Osteoblast (primary cell): ENCODE data around the gene EDN3. TPM values are rescaled to one million over a fixed set of nuclear protein-coding genes. Genes with fewer than 3 reads are reported as not detected.

Experiments
- DNase-seq: peaks from one replicate; pipeline ENCODE4 v3.0.0; 2011; ENCODE audit warnings: low spot score, mixed read lengths; ENCODE audit not compliant: insufficient read length; ENCODE audit errors: missing footprints
- H2AFZ ChIP-seq: 2 replicates; pipeline ENCODE4 v1.6.0; 2011; ENCODE audit warnings: mild to moderate bottlenecking, low read length
- H3K27ac ChIP-seq: 2 replicates; pipeline ENCODE4 v1.5.1; 2011; ENCODE audit warnings: mild to moderate bottlenecking, low read depth, low read length, moderate library complexity
- H3K27me3 ChIP-seq: 2 replicates; pipeline ENCODE4 v1.6.0; 2012; ENCODE audit warnings: mild to moderate bottlenecking, control low read depth, inconsistent platforms, low read length, moderate library complexity; ENCODE audit not compliant: insufficient read depth
- H3K36me3 ChIP-seq: 2 replicates; pipeline ENCODE4 v1.5.1; 2011; ENCODE audit warnings: mild to moderate bottlenecking, low read length, control low read depth, moderate library complexity; ENCODE audit not compliant: insufficient read depth
- H3K4me1 ChIP-seq: 2 replicates; pipeline ENCODE4 v1.5.1; 2011; ENCODE audit warnings: mild to moderate bottlenecking, low read length, control low read depth, moderate library complexity; ENCODE audit not compliant: insufficient read depth
- H3K4me2 ChIP-seq: 2 replicates; pipeline ENCODE4 v1.6.0; 2011; ENCODE audit warnings: mild to moderate bottlenecking, low read length; ENCODE audit not compliant: insufficient read depth
- H3K4me3 ChIP-seq: fragments of 200-600 bp; sonication (generic); 3 replicates; pipeline ENCODE4 v1.5.1; 2012; ENCODE audit warnings: mild to moderate bottlenecking, low read length, inconsistent platforms; ENCODE audit not compliant: insufficient read depth
- H3K79me2 ChIP-seq: 2 replicates; pipeline ENCODE4 v1.6.0; 2012; ENCODE audit warnings: mild to moderate bottlenecking, low read length, control low read depth, inconsistent platforms; ENCODE audit not compliant: insufficient read depth
- H3K9me3 ChIP-seq: 2 replicates; pipeline ENCODE4 v1.5.1; 2011; ENCODE audit warnings: low read depth, low read length, control low read depth
- H4K20me1 ChIP-seq: 2 replicates; pipeline ENCODE4 v1.6.0; 2012; ENCODE audit warnings: mild to moderate bottlenecking, low read length, control low read depth; ENCODE audit not compliant: insufficient read depth
- CTCF ChIP-seq: IDR thresholded peaks from 2 replicates; pipeline ENCODE4 v1.5.1; 2011; ENCODE audit warnings: mild to moderate bottlenecking, low read depth, low read length, moderate library complexity; ENCODE audit errors: extremely low read depth
- total RNA-seq: library from RNA; depleted of rRNA; stranded (reverse); fragments of >200 nt; gene quantifications from 2 replicates; pipeline ENCODE4 v1.2.3, GENCODE V29; 2012

EDN3 gene
- total RNA-seq, 1 donor, result not detected

GRCh38 chr20:59324521-59325141 lies 24.2 kb downstream of the EDN3 start:
- no peak for TF ChIP-seq CTCF
- H3K4me2 ChIP-seq, result no peak overlapping the region
- H3K9me3 ChIP-seq, result no peaks in the 10 kb centered on the region
- H3K36me3 ChIP-seq, result no peaks in the 10 kb centered on the region
- H3K4me1 ChIP-seq, result no peaks in the 10 kb centered on the region
- no peaks in the 10 kb centered on the region for H3K27me3 ChIP-seq
- no peak overlapping the region for H2AFZ ChIP-seq
- no peaks in the 10 kb centered on the region for H3K79me2 ChIP-seq
- no peak overlapping the region for H3K27ac ChIP-seq
- no peak overlapping the region for H3K4me3 ChIP-seq
- no peaks in the 10 kb centered on the region for H4K20me1 ChIP-seq
- DNase-seq, result no peak

DNA sequence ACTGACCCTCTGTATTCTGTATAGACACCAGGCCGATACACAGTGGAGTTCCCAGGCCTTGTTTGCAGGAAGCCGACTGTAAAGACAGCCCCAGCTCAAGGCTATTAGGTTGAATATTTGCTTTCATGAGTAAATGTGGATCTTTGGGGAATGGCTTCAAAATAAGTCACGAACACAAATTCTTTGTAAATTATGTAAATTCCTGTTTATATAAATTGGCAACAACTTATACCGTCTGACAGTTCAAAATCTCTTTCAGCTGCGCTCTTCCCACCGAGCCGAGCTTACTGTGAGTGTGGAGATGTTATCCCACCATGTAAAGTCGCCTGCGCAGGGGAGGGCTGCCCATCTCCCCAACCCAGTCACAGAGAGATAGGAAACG lies 24.7 kb downstream of the EDN3 start:
- no peaks in the 10 kb centered on the region for H3K27me3 ChIP-seq
- H3K4me3 ChIP-seq, result no peak overlapping the region
- no peaks in the 10 kb centered on the region for H3K9me3 ChIP-seq
- H3K79me2 ChIP-seq, result no peaks in the 10 kb centered on the region
- no peak for TF ChIP-seq CTCF
- H2AFZ ChIP-seq, result no peak overlapping the region
- no peak for DNase-seq
- no peak overlapping the region for H3K27ac ChIP-seq
- H3K36me3 ChIP-seq, result no peaks in the 10 kb centered on the region
- H4K20me1 ChIP-seq, result no peaks in the 10 kb centered on the region
- H3K4me2 ChIP-seq, result no peak overlapping the region
- no peaks in the 10 kb centered on the region for H3K4me1 ChIP-seq

DNA sequence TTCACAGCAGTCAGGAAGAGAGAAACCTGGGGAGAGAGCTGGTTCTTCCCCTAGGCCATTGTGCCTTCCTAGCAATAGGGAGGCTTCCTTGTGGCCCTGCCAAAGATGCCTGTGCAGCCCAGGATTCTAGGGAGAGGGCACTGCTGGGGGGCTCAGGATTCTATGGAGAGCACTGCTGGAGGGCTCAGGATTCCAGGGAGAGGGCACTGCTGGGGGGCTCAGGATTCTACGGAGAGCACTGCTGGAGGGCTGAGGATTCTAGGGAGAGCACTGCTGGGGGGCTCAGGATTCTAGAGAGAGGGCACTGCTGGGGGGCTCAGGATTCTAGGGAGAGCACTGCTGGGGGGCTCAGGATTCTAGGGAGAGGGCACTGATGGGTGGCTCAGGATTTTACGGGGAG lies 25.8 kb downstream of the EDN3 start:
- H4K20me1 ChIP-seq, result no peaks in the 10 kb centered on the region
- no peak overlapping the region for H3K27ac ChIP-seq
- H3K27me3 ChIP-seq, result no peaks in the 10 kb centered on the region
- no peak overlapping the region for H3K4me2 ChIP-seq
- no peak overlapping the region for H2AFZ ChIP-seq
- no peak overlapping the region for H3K4me3 ChIP-seq
- H3K9me3 ChIP-seq, result no peaks in the 10 kb centered on the region
- TF ChIP-seq CTCF, result no peak
- H3K4me1 ChIP-seq, result no peaks in the 10 kb centered on the region
- H3K36me3 ChIP-seq, result no peaks in the 10 kb centered on the region
- DNase-seq, result no peak
- no peaks in the 10 kb centered on the region for H3K79me2 ChIP-seq

- no peaks in the 10 kb centered on the region for H4K20me1 ChIP-seq
- H3K27me3 ChIP-seq, result no peaks in the 10 kb centered on the region
- H3K27ac ChIP-seq, result no peak overlapping the region
- no peak for DNase-seq
- no peak overlapping the region for H3K4me2 ChIP-seq
- H3K9me3 ChIP-seq, result no peaks in the 10 kb centered on the region
- no peaks in the 10 kb centered on the region for H3K4me1 ChIP-seq
- H3K36me3 ChIP-seq, result no peaks in the 10 kb centered on the region
- TF ChIP-seq CTCF, result no peak
- H2AFZ ChIP-seq, result no peak overlapping the region
- no peak overlapping the region for H3K4me3 ChIP-seq
- no peaks in the 10 kb centered on the region for H3K79me2 ChIP-seq
Observed at GRCh38 chr20:59328071-59328470, 27.7 kb downstream of the EDN3 start.
